HG03097 (cell line): ENCODE data around the gene HNRNPU.

Experiments used
- ATAC-seq: cut with Tn5 transposase; IDR thresholded peaks from one replicate; pipeline ENCODE4 v1.9.1; 2021; ENCODE audit not compliant: unreplicated experiment, low FRiP score

Gene HNRNPU

DNA sequence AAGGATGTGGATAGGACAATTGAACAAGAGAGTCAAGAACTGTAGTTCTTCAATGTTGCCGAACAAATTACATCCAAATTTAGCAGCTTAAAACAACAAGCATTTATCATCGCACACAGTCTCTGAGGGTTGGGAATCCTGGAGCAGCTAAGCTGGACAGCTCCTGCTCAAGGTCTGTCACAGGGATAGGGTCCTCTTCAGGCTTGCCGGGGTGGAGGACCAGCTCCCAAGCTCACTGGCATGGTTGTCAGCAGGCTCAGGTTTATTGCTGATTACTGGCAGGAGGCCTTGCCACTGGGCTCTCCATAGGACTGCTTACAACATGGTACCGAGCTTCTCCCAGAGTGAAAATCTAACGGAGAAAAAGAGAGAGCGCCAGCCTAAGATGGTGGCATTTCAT lies 51.0 kb downstream of the HNRNPU start:
- ATAC-seq = no peak

DNA sequence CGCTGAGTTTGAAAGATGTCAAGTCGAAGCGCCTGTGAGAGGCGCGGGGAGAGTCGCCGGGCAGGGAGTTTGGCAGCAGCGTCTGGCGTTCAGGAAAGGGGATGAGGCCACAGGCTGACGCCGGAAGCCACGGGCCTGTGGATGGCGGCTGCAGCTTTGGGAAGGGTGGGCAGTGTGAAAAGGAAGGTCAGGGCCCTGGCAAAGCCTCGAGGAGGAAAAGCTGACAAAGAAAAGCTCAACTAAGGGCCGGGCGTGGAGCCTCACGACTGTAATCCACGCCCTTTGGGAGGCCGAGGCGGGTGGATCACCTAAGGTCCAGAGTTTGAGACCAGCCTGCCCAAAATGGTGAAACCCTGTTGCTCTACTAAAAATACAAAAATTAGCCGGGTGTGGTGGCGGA lies 54.1 kb downstream of the HNRNPU start:
- ATAC-seq = no peak

DNA sequence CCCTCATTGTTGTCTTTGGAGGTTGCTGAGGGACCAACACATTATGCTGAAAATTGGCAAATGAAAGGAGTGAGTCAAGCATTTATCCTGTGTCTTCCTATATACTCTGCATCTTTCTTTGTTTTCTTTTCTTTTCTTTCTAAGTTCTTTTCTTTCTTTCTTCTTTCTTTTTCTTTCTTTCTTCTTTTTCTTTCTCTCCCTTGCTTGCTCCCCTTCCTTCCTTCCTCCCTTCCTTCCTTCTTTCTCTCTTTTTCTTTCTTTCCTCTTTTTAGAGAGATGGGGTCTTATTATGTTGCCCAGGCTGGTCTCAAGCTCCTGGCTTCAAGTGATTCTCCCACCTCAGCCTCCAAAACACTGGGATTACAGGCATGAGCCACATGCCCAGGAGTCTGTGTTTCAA lies 57.2 kb downstream of the HNRNPU start:
- no peak for ATAC-seq

DNA sequence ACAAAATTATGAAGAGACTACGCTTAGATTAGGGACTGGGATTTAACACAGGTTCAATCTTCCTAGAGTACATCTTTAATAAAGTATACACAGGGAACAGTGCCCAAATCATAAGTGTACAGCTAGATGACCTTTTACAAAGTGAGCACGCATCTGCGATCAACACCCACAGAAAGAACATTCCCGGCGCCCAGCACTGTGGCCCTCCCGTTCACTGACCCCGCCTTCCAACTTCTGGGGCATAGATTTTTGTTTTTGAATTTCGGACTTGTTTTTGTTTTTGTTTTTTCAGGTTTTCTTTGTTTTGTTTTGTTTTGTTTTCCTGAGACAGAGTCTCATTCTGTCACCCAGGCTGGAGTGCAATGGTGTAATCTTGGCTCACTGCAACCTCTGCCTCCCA lies 59.5 kb downstream of the HNRNPU start:
- ATAC-seq = no peak

DNA sequence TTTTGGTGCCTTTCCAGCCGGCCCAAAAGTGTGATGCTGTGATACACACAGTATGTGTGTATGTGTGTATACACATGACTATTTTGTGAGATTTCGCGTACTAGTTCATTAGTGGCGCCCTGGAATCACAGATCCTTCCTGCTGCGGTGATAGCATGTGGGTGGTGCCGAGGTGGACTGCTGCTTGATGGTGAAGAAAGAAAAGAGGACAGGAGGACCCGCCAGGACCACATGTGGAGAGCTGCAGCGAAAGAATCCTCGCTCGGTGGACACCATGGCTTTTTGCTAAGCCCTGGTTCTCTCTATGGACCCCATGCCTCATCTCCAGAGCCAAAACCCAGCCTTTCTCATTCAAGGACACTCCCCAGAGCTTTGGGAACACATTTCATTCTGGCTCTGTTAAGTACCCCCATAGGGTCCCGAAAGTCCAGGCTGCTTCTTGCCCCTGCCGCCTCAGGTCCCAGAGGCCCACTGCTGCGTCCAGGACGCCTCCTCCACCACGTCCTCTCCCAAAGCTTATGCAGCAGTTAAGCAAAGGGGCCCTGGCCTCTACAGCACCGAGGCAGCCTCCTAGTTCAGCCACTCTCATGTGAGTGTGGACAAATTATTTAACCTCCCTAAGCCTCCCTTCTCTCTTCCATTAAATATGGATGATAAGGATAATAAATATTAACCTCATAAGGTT lies 61.6 kb downstream of the HNRNPU start:
- ATAC-seq = no peak

DNA sequence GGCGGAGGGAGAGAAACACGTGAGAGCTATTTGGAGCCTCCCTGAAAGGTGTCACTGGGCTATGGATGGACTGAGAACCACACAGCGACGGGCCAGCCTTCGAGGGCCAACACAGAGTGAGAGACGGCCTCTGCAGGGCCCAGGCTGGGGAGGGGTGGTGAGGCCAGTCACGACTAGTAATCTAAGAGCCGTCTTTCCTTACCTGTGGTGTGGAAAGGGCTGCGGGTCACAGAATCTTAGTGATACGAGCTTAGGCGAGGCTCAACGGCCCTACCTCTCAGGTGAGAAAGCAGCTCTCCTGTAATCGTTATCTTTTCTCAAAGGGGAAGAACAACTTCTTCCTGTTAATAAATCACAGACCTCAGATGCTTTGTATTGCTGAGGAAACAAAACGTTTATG lies 62.3 kb downstream of the HNRNPU start:
- no peak for ATAC-seq

DNA sequence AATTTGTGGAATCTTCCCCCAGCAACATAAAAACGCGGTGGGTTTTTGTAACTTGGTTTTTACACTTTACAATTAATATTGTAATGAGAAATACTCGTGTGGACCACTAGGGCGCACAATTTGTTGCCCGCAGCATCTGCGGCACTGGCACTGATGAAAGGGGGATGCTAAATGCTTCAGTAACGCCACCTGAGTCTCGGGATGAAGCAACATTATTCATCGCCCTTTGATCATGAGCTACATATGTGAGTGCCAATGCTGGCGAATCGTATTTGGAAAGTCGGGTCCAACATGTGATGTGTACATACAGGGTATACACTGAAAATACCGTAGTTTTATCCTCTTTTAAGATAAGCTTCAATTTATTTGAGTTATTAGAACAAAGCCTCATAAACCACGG lies 63.1 kb downstream of the HNRNPU start:
- ATAC-seq = peak; percentile 86

DNA sequence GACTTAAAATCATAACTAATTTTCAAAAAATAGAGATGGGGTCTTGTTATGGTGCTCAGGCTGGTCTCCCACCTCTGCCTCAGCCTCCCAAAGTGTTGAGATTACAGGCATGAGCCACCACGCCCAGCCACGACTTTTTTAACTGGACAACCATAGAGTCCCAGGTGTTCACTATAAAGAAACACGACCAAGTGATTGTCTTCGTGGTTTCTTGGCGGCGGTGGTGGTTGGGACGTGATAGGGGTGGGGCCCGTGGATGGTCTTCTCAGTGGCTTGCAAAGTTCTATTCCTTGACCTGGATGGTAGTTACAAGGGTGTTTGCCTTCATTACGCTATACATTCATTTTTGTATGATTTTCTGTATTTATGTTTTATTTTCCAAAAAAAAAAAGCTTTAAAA lies 63.5 kb downstream of the HNRNPU start:
- ATAC-seq = peak; percentile 12
